Measurements from ENCODE around the gene RALB.

RALB gene

DNA sequence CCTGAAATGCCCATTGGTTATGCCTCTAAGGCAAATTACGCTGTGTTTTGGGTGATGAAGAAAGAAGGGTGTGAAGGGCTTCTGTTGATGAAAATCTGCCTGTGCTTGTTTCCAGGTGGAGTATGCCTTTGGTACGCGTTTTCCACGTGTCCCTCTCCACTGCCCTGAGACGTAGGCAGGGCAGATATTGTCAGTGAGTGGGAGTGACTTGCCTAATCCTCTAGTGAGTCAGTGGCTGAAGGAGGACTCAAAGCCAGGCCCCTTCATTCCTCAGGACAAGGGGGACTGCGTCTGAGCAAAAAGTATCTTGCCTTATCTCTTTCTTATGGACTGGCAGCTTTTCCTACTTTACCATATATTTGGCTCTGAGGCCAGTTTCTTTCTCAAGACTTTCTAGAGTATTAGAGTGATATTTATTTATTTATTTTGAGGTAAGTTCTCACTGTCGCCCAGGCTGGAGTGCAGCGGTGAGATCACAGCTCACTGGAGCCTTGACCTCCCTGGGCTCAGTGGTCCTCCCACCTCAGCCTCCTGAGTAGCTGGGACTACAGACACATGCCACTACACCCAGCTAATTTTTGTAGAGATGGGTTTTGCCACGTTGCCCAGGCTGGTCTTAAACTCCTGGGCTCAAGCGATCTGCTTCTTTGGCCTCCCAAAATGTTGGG is 10.2 kb downstream of the RALB start:
- no peak for DNase-seq (ENCODE audit: low read depth in 3 of 3)

DNA sequence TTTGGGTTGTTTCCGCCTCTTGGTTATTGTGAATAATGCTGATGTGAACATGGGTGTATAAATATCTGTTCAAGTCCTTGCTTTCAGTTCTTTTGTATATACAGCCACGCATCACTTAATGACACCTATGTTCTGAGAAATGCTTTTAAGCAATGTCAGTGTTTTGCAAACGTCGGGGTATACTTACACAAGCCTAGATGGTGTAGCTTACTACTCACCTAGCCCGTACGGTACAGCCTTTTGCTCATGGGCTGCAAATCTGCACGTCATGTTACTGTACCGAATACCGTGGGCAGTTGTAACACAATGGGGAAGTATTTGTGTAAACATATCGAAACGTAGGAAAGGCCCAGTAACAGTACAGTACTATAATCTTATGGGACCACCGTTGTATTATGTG is 12.4 kb downstream of the RALB start:
- DNase-seq (ENCODE audit: low read depth in 3 of 3), result no peak

DNA sequence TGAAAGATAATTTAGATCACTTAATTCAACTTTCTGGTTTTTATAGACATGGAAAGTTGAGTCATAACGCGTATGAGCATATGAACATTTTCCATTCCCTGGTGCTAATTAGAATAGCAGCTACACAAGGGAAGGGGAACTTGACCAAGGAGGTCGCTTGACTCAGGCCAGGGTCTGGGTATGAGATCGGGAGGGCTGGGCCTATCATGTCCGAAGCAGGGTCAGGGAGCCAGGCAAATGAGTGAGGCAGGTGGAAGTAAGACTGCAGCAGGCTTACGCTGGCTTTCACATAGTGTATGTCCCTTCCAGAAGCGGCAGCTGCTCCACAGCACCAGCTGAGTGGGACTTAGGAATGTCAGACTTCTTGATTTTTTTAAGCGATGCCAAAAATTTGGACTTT is 14.7 kb downstream of the RALB start:
- no peak for DNase-seq (ENCODE audit: low read depth in 3 of 3)

DNA sequence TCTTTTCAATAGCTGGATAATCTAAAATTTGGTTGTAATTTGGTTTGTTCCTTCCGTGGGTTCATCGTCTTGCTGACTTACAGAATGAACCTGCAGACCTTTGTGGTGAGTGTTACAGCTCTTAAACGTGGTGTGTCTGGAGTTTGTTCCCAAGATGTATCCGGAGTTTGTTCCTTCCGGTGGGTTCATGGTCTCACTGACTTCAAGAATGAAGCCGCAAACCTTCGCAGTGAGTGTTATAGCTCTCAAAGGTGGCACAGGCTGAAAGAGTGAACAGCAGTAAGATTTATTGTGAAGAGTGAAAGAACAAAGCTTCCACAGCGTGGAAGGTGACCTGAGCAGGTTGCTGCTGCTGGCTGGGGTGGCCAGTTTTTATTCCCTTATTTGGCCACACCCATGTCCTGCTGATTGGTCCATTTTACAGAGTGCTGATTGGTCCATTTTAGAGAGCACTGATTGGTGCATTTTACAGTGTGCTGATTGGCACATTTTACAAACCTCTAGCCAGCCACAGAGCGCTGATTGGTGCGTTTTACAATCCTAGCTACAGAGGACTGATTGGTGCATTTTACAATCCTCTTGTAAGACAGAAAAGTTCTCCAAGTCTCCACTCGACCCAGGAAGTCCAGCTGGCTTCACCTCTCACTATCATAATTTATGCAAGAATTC is 16.6 kb downstream of the RALB start:
- no peak for DNase-seq (ENCODE audit: low read depth in 3 of 3)

DNA sequence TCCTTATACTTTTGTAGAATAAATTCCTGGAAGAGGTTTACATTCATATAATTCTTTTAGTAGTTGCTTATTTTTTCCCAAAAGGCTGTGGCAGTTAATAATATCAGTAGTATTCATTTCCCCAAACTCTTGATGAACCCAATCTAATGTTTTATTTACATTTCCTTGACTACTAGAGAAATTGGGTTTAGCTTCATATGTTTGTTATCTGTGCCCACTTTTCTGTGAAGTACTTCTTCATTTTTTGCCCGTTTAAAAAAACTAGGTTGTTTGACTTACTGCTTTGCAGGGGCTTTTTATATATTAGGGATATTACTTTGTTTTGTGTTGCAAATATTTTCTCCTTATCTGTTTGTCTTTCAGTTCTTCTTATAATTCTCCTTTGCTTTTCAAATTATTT is 17.2 kb downstream of the RALB start:
- no peak for DNase-seq (ENCODE audit: low read depth in 3 of 3)

DNA sequence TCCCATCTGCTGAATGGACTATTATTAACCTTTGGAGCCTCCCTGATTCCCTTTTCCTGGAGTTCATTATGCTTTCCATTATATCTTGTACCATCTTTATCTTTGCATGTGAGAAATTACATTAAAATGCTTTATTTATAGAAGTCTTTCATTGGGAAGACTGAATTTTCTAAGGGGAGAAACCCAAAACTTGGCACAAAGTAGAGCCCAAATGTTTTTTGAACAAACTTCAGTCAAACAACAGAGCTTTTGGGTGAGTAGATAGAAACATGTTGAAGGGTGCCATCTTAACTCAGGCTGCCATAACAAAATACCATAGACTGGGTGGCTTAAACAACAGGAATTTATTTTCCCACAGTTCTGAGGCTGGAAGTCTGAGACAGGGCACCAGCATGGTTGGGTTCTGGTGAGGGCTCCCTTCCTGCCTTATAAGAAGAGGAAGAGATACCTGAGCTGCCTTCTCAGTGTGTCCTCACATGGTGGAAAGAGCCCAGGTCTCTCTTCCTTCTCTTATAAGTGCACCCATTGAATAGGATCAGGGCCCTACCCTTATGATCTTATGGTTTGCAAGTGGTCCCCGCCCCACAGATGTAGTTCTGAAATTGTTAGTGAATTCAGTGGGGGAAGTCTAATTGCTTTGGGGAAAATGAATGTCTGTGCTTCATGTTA is 19.2 kb downstream of the RALB start:
- DNase-seq (ENCODE audit: low read depth in 3 of 3), result no peak

DNA sequence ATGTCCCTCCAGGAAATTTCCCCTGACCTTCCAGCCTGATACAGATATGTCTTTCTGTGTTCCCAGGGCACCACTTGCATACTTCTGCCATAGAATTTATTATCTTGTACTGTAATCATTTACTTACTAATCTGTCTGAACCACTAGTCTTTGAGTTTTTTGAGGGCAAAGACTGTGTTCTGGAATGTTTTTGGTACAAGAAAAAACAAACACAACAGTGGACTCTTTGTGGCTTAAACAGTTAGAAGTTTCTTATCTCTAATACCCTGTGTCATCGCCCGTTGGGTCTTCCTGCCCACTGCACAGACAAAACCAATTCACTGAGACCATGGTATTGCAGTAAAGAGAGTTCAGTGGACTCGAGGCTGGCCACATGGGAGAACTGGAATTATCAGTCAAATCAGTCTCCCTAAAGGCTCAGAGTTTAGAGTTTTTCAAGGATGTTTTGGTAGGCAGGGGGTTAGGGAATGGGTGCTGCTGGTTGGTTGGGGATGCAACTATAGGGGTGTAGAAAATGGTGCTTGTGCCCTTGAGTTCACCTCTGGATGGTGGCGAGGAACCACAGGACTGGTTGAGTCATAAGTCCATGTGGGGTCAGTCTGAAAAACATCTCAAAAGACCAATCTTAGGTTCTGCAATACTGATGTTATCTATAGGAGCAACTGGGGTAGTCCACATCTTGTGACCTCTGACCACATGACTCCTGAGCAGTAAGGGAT is 20.3 kb downstream of the RALB start:
- DNase-seq (ENCODE audit: low read depth in 3 of 3), result no peak

DNA sequence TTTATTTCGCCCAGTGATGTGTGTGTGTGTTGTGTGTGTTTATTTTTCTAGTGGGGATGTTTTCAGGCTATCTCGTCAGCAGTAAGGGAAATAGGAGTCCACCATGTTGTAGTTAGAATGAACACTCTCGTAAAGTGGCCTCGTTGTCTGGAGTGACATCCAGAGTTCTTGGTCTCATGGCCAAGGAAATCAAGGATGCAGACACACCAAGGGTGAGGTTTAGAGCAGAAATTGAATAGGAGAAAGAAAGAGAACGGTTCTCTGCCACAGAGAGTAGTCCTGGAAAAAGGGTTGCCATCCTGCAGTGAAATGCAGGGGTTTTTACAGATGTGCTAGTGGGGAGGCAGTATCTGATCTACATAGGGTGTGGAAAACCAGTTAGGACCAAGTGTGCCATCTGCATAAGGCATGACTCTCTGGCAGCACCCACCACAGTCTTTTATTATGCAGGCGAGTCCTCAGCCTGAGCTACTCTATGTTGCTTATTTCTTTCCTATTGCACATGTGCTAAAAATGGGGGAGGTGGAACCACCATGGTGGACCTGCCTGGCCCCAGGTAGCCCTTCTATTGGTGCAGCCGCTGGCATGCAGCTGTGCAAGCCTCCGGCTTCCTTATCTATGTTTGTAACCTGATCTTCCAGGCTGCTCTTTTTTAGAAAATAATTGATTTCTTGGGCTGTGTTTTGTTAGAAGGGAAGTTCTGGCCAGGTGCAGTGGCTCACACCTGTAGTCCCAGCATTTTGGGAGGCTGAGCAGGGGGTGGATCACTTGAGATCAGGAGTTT is 23.2 kb downstream of the RALB start:
- no peak for DNase-seq (ENCODE audit: low read depth in 3 of 3)

DNA sequence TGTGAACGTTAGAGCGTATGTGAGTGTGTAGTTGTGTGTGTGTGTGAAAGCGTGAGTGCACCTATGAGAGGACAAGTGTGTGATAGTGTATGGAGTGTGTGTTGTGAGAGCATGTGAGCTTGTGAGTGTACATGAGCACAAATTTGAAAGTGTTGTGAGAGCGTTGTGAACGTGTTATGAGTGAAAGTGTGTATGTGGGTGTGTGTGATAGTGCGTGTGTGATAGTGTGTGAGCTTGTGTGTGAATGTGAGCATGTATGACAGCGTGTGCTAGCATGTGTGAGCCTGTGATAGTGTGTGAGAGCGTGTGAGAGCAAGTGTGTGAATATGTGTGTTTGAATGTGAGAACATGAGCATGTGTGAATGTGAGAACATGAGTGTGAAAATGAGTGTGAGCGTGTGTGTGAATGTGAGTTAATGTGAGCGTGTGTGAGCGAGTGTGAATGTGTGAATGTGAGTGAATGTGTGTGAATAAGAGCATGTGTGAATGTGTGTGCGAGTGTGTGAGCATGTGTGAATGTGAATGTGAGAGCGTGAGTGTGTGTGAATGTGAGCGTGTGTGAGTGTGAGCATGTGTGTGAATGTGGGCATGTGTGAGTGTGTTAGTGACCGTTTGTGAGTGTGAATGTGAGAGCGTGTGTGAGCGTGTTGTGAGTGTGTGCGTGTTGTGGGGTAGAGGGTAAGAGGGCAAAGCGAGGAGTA is 25.0 kb downstream of the RALB start:
- no peak for DNase-seq (ENCODE audit: low read depth in 3 of 3)

DNA sequence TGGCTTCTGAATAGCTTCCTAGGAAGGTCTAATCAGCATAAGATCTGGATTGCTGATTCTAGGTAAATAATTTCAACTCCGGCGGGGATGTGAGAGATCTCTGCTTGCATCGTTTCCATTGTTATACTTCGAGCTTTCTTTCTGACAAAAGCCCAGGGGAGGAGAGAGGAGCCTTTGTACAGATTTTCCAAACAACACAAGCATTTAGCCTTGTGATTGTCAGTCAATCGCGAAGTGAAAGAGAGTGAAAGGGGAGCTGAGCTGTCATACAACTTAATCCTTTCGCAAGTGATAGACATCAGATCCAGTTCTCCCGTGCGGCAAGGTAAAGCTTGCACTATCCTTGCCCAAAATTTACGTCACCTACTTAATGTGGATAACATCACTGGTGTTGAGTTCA is 26.2 kb downstream of the RALB start:
- no peak for DNase-seq (ENCODE audit: low read depth in 3 of 3)

DNA sequence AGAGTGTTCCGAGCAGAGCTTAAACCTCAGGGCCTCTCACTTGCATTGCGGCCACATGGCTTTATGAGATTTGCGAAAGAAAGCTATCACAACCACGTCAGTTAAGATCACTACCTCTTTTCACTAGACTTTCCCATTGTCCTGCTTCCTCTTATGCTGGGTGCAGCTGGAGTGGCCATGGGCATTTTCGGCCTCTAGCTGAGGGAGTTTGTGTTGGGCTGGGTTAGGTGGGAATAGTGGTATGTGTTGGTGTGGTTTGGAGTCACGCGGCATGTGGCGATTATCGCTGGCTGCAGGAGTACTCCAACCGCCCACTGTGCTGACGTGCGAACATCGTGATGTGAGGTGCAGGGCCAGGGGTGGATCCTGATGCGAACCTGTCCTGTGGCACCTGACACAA is 27.1 kb downstream of the RALB start:
- no peak for DNase-seq (ENCODE audit: low read depth in 3 of 3)

DNA sequence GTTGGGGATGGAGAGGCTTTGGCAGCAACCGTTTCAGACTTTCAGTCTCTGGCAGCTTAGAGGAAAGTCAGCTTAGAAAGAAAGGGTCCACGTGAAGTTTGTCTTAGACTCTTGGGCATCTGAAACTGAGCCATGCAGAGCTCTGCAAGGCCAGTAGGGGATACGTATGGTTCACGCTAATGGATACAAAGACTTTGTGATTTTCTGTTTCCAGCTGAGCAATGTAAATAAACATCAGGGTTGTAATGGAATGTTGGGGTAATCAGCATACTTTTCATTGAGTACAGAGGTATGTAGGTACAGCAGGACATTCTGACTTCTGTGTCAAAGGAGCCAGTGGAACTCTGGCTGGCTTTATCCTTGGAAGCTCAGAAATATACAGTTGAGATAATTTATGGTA is 31.0 kb downstream of the RALB start:
- DNase-seq (ENCODE audit: low read depth in 3 of 3), result no peak

DNA sequence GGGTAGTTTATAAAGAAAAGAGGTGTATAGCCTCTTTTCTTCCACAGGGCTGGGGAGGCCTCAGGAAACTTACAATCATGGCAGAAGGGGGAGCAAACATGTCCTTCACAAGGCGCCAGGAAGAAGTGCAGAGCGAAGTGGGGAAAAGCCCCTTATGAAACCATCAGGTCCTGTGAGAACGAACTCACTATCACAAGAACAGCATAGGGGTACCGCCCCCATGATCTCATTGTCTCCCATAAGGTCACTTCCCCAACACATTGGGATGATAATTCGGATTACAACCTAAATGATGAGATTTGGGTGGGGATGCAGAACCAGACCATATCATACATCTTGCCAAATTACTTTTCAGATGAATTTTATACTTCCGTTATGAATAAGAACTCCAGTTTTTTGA is 32.4 kb downstream of the RALB start:
- no peak for DNase-seq (ENCODE audit: low read depth in 3 of 3)

DNA sequence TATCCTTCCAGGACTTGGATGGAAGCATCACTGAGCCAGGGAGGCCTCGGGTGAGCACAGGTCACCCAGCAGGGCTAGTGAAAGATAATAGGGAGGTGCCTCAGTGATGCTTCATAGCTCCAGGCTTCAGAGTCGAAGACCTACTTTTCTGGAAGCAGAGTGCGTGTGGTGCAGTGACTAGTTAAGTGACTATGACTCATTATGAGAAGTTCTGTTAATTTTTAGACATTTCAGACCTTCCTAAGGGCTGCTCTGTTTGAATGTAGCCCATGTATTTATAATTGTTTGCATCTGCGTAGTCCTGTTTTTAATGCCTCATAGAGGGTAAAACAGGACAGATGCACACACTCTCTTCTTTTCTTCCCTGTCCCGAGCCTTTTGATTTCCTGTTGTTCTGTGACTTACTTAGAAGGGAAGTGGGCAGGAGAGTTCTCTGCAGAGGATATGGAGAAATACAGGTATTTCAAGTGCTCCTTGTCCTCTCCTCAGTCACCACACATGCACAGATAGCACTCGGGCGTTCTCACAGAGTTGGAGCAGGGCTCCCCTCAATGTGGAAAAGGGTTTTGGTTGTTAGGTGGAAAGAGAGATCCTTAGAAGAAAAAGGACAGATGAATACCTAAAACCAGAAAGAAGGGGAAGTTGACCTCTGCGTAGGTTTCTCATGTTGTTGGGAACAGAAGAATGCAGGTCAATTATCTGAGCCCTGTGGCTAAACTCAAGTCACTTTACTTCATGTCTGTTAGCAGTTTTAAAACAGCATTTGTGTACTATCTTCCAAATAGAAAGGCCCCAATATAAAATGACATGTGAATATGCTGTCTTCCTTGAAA is 34.7 kb downstream of the RALB start:
- DNase-seq (ENCODE audit: low read depth in 3 of 3), result no peak

DNA sequence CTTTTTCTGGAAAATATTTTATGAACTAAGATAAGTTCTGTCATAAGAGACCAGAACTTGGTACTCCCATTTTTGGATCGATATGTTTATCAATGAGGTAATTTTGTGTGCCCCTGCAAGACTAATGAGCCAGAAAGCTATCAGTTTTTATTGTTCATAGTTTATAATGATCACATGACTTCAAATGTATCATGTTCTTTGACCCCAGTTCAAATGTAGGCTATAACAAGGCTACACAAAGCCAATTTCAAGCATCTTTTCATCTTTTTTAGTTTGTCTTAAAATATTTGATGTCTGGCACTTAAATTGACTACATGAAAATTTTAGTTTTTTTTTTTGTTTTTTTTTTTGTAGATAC is 35.3 kb downstream of the RALB start:
- DNase-seq (ENCODE audit: low read depth in 3 of 3), result no peak

DNA sequence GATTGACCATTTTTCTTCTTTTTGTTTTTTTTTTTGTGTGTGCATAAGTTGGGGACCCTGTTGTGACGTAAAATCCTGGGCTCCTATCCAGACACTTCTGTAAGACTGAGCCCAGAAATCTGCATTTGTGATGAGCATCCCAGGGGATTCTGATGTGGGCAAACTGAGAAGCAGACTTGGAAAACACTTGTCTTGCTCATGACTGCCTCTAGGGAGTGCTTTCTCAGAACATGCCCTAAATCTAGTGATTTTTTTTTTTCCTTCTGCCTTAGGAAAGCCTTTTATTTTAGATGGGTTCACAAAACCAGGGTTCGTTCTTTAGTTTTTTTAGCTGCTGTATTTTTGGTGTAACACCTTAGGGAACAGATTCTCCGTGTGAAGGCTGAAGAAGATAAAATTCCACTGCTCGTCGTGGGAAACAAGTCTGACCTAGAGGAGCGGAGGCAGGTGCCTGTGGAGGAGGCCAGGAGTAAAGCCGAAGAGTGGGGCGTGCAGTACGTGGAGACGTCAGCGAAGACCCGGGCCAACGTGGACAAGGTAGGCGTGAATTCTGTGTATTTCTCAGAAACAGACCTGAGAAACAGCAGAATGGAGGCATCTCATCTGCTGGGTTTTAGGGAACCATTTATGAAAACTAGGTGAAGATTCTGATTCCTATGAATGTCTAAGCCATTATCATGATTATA is 36.7 kb downstream of the RALB start:
- no peak for DNase-seq (ENCODE audit: low read depth in 3 of 3)

DNA sequence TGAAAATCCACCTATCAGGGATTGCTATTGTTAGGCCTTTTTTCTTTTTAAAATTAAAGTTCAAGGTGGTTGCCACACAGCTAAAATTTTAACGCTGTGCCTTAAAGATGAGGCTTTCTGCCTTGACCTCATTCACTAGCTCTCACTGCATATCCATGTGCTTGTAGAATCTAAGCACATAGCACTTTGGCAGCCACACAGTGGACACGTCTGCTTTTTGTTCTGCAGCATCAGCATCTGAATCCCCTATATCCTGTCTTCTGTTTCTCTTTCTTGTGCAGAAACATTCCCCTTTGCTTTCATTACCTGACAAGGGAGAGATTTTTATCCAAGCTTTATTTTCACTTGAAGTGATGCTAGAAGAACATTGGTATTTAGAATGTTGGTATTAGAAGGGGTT is 38.1 kb downstream of the RALB start:
- DNase-seq (ENCODE audit: low read depth in 3 of 3), result no peak

DNA sequence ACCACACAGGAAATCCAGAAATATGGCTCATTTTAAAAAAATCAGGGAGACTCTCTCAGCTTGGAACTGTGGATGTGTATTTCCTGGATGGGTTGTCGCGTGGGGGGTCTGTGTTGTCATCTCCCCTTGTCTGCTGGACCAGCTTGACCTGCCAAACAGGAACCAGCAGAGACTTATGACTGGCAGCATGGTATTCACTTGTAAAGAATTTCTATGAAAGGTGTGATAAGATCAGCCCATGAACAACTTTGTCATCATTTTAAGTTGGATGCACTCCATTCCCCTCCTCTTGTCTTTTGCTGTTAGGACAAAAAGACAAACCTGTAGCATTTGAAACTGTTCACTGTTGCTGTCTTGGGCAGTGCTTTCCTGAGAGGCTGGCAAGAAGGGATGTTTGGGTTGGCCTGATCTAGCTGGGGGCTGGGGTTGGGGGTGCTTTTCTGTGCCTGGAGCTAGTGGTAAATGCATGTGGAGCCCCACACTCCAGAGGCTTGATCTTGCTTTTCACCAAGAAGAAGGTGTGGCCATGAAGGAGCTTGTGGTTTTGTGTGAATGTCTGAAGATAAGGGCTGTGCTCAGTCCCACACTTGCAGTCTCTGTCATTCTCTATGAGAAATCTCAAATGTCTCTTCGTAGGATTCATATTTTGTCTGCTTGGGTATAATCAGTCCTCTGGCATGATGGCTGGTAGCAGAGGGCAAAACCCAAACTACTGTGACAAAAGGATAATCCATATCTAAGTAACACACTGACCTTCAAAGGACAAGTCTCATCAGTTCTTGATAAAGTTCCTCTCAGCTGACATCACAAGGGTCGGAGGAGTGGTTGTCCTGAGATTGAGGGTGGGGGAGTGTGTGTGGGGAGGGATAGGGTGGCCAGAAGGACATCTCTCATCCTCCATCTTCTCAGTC is 39.0 kb downstream of the RALB start:
- DNase-seq (ENCODE audit: low read depth in 3 of 3), result no peak
